Activated CD8-positive, alpha-beta memory T cell treated with anti-CD3 and anti-CD28 coated beads for 4 hours (primary cell): ENCODE results near the gene C2orf92.

Experiments used
- DNase-seq, 2 donors: peaks; one replicate each; pipeline ENCODE4 v3.0.0-alpha.2; 2020; ENCODE audit warnings: low read depth in 2 of 2

C2orf92 gene

GRCh38 chr2:97745474-97746174, 76.1 kb downstream of the C2orf92 start:
- no peak for DNase-seq

- DNase-seq, result no peak
Measured at GRCh38 chr2:97747285-97747684, 77.8 kb downstream of the C2orf92 start.

- no peak for DNase-seq
Measured at GRCh38 chr2:97747716-97748115, 78.2 kb downstream of the C2orf92 start.

- no peak for DNase-seq
Measured at GRCh38 chr2:97749581-97749980, 80.1 kb downstream of the C2orf92 start.

GRCh38 chr2:97750017-97750416, 80.5 kb downstream of the C2orf92 start:
- no peak for DNase-seq

GRCh38 chr2:97751752-97752151, 82.2 kb downstream of the C2orf92 start:
- DNase-seq, result no peak
